GM19467 (cell line): Measurements from ENCODE around the gene PRKN.

Experiments
- ATAC-seq: cut with Tn5 transposase; IDR thresholded peaks from one replicate; pipeline ENCODE4 v1.9.1; 2021; ENCODE audit warnings: mild to moderate bottlenecking, moderate library complexity; ENCODE audit not compliant: unreplicated experiment

Gene PRKN

DNA sequence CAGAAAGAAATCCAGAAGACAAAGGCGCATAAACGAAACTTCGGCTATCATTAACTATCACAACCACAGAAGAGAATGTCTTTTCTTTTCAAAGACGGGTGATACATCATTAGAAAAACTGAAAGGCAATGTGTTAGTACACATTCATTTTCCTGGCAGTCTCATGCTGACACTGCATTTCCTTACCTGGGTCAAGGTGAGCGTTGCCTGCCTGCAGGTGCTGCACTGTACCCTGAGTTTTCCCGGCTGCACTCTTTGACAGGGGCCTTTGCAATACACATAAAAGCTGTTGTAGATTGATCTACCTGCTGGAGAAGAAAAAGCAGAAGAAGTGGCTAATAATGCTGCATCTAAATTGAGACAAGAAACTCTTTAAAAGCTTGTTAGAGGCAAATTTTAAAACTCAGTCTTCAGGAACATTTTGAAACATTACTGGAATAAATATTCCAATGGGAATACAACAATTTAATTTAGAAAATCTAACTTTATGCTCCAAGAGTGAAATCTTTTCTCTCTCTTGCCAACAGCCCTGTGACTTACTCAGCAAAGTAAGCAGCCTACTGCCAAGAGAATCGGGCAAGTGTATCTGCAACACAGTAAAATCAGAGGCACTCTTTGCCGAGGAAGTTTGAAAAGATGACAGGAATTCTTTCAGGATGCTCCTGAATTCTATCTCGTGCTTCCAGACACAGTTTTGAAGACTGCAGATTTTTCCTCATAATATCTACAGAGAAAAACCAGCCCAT lies 526.4 kb downstream of the PRKN start:
- ATAC-seq: no peak

DNA sequence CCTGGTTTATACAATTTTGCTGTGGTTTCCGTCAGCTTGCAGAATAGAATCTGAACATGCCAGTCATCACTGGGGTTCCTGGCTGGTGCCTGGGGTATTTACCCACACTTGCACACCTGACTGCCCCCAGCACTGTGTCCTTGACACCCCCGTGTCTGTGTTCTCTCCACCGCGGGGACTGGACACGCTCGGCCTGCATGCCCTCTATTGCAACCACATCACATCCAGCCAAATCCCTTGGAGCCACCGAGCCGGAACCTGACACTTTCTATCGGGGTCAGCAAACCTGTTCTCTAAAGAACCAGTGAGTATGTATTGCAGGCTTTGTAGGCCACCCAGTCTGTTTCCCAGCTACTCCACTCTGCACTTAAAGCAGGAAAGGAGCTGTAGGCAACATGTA lies 527.5 kb downstream of the PRKN start:
- ATAC-seq: no peak

DNA sequence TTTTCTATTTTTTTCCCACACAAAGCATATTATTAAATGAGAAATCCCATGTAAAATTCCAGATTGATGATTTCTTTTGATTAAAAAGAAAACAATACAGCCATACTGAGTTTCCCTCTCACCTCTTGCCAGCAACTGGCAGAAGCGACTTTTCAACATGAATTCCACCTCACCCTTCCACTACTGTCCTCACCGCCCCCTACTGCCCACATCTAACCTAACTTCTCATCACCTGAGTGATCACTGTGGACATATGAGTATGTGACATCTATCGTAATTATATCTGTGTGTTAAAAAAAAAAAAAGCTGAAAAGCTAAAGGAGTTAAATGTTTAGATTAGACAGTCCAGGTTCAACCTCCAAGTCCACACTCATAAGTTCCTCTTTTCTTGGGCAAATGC lies 528.6 kb downstream of the PRKN start:
- ATAC-seq: no peak

DNA sequence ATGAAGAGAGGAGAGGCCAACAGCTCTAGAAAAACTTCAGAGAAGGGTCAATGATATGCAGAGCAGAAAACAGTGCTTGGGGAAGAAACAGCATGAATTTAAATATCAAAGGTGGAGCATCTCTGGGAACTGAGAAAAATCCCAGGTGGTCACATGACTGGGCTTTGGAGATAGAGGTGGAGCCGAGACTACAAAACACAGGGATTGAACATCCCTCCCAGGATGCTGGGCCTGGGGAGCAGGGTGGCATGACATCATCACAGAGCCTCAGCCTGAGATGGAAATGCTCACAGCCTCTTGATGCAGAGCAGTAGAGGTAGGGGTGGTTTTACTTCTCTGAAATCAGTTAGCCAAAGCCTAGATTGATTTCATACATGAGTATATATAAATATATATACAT lies 529.5 kb downstream of the PRKN start:
- ATAC-seq: no peak

DNA sequence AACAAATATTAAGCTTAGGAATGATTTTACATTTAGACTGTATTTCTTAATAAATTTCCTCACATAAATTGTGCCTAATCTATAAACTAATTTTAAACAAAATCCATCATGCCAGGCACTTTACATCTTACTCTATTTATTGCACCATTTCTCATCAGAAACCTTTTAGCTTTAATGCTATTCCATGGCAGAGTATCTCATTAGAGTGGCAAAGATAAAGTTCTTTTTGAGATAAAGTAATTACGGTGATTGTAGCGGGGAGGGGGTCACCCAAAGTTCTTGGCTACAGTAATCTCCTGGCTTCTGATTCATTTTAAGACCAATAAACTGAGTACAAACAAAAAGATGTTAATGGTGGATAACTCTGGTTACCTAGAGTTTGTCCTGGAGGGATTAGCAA lies 532.1 kb downstream of the PRKN start:
- no peak for ATAC-seq

DNA sequence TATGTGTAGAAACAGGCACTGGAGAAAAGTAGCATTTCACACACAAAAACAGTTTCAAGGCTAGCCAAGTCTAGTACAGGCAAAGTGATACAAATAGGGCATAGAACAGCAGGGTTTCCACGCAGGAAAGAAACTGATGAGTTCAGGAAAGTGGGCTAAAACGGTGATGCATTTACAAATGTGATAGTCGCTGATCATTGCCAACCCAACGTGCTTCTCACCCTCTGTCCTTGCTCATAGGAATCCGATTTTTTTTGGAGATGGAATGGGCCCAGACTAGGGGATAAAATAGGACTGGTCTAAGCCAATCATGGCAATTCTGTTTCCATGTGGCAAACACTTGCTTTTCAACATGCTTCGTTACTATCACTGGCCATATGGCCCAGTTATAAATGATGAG lies 536.6 kb downstream of the PRKN start:
- ATAC-seq: no peak

DNA sequence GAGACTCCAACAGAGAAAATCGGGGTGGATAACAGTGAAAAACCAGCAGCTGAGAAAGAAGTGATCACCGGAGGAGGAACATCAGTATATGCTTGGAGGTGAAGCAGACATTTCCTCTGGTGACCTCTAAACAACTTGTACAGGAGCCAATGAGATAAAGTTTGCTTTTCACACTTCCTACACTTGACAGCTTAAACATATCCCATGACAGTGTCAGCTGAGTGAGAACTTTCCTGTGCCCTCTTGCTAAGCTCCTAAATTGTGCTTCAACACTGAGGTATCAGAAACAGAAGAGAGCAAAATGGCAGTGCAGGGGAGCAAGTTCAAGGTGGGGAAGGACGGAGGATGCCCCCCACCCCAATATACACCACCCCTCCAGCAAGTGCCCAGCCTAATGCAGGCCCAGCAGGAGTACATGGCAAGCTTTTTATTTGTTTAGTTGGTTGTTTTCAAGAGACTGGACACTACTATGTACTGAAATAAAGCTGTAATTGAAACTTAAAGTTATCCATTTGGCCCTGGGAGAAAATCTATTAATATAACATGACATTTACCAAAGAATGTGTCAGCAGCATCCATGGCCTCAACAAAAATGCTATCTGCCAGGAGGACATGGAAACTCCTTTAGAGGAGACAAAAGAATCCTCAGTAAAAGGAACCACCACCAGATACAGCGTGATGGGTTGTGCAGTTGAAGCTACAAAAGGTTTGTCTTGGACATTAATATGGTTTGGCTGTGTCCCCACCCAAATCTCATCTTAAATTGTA lies 540.2 kb downstream of the PRKN start:
- ATAC-seq: no peak

DNA sequence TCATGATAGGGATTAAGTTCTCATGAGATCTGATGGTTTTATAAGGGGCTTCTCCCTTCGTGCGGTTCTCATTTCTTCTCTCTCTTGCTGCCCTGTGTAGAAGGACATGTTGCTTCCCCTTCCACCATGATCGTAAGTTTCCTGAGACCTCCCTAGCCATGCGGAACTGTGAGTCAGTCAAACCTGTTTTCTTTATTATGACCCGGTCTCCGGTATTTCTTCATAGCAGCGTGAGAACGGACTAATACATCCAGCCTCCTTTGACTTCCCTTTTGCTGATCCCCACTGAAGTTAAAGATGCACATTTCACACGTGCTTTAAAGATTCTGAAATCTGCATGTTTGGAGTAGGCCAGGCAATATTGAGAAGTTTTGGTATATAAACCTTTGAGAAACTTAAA lies 543.1 kb downstream of the PRKN start:
- ATAC-seq: no peak

DNA sequence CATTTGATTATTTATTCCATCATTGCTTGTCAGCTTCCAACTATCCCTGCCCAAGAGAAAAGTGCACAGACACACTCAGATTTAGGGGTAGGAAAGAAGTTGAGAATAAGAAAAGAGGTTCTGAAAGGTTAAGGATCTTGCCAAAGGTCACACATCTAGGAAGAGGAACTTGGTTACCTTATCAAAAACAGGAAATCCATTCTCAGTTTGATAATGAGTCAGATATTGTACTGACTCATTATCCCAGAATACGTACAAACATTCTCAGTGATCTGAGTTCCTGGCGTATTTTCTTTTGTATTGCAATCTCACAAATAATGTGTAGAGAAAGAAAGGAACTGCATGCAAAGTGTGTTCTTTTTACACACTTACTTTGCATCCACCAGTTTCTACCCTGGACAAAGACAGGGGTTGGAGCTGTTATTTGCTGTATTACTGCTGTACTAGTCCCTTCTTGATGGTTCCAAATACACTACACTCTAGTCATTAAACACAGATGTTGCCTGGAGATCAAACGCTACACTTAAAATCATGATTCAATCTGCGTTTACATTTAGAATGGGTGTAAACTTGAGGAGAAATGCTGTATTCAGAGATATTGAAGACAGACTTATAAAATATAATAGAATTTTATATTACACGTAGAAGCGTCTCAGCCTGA lies 545.7 kb downstream of the PRKN start:
- no peak for ATAC-seq

DNA sequence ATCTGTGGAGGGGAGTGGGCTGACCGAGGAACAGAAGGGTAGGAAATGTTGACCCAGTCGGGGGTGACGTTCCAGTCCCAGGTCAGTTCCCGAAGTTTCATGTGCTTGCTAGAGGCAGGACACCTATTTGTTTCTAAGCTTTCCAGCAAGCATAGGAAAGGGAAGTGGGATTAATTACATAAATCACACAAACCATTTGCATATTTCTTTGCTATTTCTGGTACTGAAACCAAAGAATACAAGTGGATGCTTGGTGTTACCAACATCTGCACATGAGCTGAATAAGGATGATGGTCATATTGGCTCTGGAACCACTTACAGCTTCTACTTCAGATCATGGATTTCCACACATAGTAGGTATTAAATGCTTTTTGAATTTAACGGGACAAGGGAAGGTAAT lies 546.5 kb downstream of the PRKN start:
- no peak for ATAC-seq

DNA sequence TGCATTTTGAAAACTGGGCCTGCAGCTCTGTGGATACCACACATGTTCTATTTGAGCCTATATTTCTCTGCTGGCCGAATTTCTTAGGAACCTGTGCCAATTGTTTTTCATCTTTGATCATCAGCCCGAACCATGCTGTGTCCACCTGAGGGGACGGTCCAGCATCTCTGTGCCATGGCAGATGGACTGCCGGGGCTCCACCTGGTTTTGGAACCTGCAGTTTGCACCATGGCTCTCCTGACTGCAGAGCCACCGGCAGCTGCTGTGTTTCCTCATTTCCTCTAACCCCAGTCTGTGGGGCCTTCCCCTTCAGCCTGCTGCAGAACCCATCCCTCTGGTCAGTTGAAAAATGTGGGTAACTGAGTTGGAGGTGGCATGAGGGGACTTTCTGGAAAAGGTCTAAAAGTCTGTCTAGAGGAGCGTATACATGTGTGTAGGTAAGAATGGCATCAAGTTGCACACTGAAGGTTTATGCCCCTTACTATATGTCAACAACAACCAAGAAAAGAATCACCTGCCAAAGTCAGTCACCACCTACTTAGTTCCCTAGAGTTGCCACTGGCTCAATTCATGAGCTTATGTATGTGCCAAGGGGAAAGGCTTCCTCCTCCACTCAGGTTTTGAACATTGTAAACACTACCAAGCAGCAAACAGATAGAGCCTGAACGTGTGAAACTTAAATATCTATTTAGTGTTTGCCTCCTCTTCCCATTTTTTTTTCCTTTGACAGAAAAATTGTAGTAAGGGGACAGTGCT lies 548.2 kb downstream of the PRKN start:
- ATAC-seq: no peak

DNA sequence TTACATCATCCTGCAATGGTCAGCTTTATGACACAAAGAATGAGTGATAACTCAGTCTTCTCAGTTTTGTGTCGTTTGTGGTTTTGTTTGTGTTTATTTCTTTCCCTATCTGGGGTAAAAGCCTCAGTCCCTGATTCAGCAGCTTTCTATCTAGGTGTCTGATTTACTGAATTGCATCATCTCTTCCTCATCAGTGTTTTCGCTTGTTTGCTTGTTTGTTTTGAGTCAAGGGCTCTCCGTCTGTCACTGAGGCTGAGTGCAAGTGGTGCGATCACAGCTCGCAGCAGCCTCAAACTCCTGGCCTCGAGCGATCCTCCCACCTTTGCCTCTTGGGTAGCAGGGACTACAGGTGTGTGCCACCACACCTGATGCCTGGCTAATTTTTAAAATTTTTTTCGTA lies 548.9 kb downstream of the PRKN start:
- ATAC-seq: no peak

DNA sequence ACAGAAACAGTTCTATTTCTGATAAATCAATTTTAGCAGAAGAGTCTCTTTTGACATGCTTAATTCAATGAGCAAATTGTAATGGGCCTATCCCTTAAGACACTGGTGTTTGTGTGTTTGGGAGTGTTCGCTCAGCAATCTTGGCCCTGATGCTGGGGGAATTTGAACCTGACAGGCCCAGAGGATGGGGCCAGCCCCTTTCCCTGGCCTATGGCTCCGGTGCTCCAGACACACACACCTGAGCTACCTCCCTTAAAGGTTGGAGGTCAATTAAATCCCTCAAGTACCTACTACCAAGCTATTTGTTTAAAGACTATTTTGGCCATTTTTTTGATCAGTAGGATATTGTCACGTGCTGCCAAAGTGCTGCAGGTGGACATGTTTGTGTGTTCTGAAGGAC lies 549.3 kb downstream of the PRKN start:
- ATAC-seq: no peak

DNA sequence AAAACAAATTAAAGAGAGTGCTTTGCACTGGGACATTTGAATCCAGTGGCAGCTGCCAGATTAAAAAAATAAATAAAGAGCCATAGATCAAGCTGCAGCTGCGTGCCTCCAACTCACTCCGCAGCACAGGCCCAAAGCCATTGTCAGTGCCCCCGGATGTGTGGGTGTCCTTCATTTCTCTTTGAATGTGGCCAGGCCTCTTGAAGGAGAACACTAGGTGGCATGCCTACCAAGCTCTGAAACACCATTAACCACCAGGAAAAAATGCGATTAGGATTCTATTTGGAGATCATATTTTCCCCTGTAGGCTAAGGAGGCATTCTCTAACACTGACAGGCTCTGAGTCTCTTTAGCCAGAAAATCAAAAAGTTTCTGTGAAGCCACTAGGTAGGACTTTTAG lies 549.8 kb downstream of the PRKN start:
- ATAC-seq: no peak

DNA sequence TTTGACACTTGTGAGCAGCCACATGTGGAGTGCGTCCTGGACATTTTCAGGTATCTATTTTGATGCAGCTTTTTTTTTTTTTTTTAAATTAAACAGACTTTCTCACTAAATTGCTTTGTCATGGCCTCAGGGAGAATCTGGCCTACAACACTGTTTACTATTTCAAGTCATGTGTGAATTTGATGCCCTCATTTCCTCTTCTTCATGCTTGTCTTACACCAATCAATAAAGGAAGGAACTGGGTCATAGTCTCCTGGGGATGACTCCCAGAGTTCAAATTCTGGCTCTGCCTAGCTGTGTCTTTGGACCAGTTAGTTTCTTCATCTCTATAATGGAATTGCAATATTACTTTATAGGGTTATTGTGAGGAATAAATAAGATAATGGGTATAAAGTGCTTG lies 554.1 kb downstream of the PRKN start:
- no peak for ATAC-seq

DNA sequence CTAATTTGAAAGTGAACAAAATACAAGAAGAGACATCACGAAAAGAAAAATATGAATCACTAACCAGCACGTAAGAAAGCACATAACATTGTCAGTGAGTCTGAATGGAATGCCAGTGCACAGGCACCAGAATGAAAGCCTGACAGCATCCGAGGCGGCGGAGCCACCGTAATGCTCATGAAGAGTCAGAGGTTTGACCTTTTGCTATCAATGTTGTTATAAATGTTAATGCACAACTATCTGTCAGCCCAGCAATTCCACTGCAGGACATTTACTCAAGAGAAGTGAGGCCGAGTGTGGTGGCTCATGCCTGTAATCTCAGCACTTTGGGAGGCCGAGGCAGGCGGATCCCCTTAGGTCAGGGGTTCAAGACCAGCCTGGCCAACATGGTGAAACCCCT lies 562.1 kb downstream of the PRKN start:
- no peak for ATAC-seq

DNA sequence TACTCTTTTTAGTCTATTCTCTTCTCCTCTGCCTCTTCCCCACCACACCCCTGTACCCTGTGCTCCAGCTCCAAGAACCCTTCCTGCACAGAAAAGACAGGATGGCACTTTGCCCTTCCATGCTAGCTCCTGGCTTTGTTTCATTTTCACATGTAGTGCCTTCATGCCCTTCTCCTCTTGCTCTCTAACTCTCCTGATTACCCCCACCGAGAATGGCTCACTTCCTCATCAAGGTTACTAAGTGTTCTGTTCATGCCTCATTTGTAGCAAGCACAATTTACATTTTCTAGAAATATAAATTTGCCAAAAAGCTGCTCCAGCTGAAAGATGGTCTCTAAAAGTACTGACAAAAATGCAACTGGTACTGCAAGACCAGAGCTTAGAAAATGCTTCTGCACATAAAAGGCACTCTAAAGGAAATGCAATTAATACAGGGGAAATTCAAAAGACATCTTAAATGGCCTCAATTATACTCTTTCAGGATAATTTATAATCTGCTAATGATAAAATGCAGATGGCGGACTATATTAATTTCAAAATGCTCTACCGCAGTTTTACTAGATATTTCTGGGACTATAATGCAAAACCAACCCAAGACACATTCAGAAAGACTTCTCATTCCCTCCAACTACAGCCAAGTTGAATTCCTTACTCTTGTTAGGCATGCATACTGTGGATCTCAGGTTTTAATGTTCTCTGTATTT lies 570.2 kb downstream of the PRKN start:
- ATAC-seq: no peak

DNA sequence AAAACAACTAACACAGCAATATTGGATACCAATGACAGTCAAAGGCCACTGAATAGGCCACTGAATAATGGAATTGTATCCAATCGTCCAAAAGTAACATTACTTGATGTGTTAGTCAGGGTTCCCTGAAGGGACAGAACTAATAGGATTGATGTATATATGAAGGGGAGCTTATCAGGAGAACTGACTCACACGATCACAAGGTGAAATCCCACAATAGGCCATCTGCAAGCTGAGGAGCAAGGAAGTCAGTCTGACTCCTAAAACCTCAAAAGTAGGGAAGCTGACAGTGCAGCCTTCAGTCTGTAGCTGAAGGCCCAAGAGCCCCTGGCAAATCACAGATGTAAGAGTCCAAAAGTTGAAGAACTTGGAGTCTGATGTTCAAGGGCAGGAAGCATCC lies 571.4 kb downstream of the PRKN start:
- ATAC-seq: no peak

DNA sequence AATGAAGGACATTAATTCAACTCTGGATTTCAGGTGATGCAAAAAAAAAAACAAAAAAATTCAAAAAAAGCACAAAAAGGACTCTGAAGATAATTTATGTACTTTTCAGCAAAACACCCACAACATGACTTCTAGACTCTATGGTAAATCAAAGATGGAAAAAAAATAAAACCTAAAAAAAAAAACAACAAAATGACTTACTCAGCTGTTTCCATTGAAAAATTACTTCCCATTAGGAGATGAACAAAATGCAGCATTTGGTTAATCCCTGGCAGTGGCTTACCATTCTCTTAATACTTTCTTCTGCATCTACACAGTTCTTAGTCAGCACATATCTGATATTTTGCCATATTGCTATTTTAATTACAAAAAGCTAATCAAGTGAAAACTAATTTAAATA lies 572.6 kb downstream of the PRKN start:
- ATAC-seq: no peak

DNA sequence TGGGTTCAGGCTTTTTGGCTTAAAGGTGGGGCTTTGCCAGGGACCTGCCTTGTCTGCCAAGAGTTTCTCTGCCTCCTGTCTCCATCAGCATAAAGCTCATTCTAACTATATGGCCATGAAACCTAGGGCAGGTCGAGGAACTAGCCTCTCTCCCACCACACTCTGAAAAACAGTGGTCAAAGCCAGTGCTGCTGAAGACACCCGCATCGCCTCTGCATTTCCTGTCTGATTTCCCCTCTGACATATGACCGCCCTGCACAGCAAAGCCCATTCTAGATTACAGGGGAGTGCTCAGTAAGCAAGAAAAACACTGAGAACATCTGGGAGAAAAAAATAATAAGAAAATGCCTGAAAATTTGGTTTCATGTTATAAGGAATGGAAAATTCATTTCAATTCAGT lies 573.6 kb downstream of the PRKN start:
- ATAC-seq: no peak

DNA sequence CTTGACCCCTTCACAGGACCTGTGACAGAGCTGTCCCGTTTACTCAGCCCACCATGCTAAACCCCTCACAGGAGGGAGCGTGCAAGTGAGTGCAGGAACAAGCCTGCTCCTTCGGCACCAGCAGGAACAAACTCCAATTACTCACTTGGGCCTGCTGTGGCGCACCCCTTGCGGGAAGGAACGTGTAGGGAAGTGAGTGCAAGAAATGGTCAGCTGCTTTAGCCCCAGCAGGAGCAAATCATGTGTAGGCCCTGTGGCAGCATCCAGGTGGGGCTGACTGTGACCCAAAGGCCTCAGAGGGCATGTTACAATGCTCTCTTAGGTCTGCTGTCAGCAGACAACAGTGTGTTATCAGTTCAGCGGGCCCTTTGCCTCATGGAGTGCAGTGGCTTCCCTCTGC lies 574.4 kb downstream of the PRKN start:
- no peak for ATAC-seq
